Measurements from ENCODE around the gene DAND5.

The DAND5 gene

DNA sequence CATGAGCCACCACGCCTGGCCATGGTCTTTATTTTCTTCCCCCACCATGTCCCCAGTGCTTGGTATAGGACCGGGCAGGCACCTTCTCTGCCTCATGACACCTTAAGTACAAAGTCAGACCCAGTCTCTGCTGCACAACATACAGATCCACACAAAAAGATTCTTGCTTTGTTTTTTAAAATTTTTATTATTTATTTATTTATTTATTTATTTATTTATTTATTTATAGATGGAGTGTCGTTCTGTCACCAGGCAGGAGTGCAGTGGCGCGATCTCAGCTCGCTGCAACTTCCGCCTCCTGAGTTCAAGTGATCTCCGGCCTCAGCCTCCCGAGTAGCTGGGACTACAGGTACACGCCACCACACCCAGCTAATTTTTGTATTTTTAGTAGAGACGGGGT, 23.4 kb downstream of the DAND5 start:
- no peak for DNase-seq (ENCODE audit: low read depth)

- DNase-seq (ENCODE audit: low read depth) = no peak
Measured at GRCh38 chr19:12993562-12993961, 24.2 kb downstream of the DAND5 start.

GRCh38 chr19:12994701-12995595, 25.6 kb downstream of the DAND5 start, which contains the start of gene NFIX:
Gene NFIX, plus strand, starts transcription at chr19:12995475. Its CDS starts 363 bp downstream, at chr19:12995838.
- DNase-seq (ENCODE audit: low read depth) = no peak

DNA sequence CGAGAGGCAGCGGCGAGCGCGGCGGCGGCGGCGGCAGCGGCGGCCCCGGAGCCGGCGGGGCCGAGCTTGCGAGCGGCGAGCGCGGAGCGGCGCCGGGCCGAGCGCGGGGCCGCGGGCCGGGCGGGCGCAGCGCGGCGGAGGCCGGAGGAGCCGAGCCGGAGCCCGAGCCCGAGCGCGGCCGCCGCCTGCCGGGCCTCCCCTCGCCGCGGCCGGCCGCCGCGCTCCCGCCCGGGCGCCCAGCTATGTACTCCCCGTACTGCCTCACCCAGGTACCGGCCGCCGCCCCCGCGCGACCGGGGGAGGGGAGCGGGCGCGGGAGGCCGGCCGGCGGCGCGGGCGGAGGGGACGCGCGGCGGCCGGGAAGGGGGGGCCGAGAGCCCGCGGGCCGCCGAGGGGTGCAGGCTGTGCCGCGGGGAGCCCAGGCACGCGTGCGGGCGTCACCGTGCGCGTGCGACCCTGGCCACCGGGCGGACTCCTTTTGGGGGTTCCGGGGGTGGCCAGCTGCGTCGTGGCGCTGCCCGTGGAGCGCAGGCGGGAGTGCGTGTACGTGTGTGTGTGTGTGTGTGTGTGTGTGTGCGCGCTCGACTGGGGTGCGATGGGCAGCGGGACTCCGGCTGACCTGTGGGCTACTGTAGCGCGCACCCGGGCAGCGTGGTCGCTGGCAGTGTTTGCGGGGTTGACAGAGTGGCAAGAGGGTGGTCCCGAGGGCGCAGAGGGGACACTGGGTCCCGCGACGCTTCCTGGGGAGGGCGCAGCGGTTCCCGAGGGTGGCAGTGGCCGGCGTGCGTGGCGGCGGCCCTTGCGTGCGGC, 26.4 kb downstream of the DAND5 start:
- no peak for DNase-seq (ENCODE audit: low read depth)

GRCh38 chr19:12996406-12997094, 27.2 kb downstream of the DAND5 start:
- DNase-seq (ENCODE audit: low read depth) = no peak

- DNase-seq (ENCODE audit: low read depth) = no peak
Measured at GRCh38 chr19:12997179-12997966, 28.0 kb downstream of the DAND5 start.

- no peak for DNase-seq (ENCODE audit: low read depth)
Measured at GRCh38 chr19:12997967-12998940, 28.9 kb downstream of the DAND5 start.

GRCh38 chr19:13001166-13001501, 31.8 kb downstream of the DAND5 start:
- DNase-seq (ENCODE audit: low read depth) = no peak

- no peak for DNase-seq (ENCODE audit: low read depth)
Measured at GRCh38 chr19:13001502-13002165, 32.3 kb downstream of the DAND5 start.

GRCh38 chr19:13002166-13002898, 33.0 kb downstream of the DAND5 start:
- no peak for DNase-seq (ENCODE audit: low read depth)

DNA sequence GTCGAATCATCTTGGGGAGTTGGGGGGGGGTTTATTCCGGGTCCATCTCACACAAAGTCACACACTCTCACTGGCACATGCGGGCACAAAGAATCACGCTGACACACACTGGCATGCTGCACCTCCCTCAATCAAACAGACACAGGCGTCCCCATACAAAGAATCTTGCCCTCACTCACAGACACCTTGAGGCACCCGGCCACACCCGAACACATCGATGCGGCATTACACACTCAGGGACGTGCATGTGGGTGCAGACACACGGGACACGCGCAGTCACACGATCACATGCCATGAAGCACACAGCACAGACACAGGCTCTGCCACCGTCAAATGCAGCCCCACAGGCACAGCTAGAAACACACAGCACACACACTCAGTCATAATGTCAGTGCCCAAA, 33.7 kb downstream of the DAND5 start:
- DNase-seq (ENCODE audit: low read depth) = no peak

GRCh38 chr19:13004273-13004672, 34.9 kb downstream of the DAND5 start:
- no peak for DNase-seq (ENCODE audit: low read depth)

GRCh38 chr19:13005253-13005652, 35.9 kb downstream of the DAND5 start:
- no peak for DNase-seq (ENCODE audit: low read depth)

- DNase-seq (ENCODE audit: low read depth) = no peak
Measured at GRCh38 chr19:13005861-13006370, 36.5 kb downstream of the DAND5 start.

GRCh38 chr19:13006431-13007281, 37.3 kb downstream of the DAND5 start:
- no peak for DNase-seq (ENCODE audit: low read depth)

- DNase-seq (ENCODE audit: low read depth) = no peak
Measured at GRCh38 chr19:13007292-13008045, 38.1 kb downstream of the DAND5 start.
